Activated CD8-positive, alpha-beta memory T cell treated with anti-CD3 and anti-CD28 coated beads, Interleukin-2, amount 50 U/mL, for 4 hours (primary cell): ENCODE results near the gene GALP.
"Not testable (repeated sequence)": the region's sequence is repeated elsewhere in the genome, so short reads cannot be mapped to it uniquely, and the experiment has no call there.

Source experiments
- DNase-seq: peaks from one replicate; pipeline ENCODE4 v3.0.0-alpha.2; 2020

Gene GALP

DNA sequence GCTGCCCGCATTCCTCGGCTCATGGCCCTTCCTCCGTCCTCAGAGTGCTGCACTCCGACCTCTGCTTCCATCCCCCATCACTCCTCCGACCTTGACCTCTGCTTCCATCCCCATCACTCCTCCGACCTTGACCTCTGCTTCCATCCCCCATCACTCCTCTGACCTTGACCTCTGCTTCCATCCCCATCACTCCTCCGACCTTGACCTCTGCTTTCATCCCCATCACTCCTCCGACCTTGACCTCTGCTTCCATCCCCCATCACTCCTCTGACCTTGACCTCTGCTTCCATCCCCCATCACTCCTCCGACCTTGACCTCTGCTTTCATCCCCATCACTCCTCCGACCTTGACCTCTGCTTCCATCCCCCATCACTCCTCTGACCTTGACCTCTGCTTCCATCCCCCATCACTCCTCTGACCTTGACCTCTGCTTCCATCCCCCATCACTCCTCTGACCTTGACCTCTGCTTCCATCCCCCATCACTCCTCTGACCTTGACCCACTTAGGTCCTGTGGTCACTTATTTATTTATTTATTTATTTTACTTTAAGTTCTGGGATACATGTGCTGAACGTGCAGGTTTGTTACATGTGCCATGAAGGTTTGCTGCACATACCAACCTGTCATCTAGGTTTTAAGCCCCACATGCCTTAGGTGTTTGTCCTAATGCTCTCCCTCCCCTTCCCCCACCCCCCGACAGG, 26.7 kb upstream of the GALP start:
- DNase-seq: not testable (repeated sequence)

DNA sequence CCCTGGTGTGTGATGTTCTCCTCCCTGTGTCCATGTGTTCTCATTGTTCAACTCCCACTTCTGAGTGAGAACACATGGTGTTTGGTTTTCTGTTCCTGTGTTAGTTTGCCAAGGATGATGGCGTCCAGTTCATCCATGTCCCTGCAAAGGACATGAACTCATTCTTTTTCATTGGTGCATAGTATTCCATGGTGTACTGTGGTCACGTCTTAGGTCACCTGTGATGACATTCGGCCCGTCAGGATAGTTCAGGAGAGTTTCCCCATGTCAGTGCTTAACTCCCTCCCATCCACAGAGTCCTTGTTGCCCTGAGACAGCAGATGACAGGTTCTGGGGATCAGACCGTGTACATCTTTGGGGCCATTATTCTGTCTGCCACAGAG, 26.2 kb upstream of the GALP start:
- DNase-seq: no peak

DNA sequence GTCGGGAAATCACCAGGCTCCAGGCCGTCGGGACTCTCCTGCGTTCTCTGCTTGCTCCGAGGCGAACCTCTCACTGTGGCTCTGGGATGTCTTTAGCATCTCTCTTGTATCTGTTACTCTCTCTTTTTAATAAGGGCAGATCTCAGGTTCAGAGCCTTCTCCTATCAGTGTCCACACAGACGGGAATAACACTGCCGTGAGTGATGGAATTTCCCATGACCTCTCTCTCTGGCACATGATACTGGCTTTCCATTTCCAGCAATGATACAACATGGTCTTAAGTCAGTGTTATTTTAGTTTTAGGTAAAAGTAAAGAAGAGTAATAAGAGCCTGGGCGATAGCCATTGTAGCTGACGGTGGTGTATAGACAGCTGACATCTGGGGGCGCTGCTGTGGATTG, 25.4 kb upstream of the GALP start:
- no peak for DNase-seq

DNA sequence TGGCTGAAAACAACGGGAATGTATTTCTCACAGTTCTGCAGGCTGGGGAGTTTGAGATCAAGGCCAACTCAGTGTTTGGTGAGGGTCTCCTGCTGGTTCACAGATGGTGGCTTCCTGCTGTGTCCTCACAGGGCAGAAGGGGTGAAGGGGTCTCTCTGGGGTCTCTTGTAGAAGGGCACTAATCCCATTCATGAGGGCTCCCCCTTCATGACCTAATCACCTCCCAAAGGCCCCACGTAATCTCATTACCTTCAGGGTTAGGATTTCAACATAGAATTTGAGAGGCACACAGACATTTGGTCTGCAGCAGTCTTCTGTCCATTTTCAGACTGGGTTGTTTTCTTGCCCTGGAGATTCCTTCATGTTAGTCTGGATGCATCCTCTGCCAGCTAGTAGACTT, 23.2 kb upstream of the GALP start:
- no peak for DNase-seq

DNA sequence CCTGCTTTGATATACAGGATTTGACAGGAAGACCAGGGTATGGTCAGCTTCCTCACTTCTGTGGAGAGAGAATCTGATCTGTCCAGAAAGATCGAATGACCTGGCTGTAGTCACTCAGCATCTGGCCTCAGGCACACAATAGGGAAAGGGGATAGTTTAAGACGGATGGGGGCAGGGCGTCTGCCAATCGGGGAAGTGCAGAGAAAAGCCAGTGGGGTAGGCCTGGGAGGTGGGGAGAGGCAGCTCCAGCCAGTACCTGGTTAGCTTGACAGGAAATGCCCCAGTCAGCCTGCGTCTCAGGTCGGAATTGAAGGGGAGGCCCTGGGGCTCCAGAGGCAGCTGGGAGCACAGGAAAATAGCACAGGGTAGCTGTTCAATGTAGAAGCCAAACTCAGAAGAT, 22.3 kb upstream of the GALP start:
- DNase-seq: no peak

DNA sequence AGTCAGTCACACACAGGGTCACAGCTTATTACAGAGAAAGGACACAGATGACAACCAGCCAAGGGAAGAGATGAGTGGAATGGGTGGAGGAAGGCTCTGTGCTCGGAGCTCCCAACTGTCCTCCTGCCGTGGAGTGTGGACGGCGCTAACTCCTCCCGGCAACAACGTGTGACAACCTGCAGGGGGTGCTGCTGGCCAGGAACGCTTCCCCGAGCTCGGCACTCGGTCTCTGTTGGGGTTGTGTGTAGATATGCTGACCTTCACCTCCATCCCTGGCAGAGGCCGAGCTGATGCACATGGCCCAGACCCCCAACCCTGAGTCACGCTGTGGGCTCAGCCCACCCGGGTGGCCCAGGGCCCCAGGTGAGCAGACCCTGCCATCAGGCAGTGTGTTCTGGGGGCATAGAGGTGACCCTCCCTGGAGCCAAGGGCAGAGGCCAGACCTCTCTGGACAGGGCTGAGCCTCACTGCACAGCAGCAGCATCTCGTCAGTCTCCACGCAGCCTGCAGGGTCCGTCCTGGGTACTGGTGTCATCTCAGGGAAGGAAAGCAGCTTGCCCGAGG, 20.6 kb upstream of the GALP start:
- DNase-seq: no peak

DNA sequence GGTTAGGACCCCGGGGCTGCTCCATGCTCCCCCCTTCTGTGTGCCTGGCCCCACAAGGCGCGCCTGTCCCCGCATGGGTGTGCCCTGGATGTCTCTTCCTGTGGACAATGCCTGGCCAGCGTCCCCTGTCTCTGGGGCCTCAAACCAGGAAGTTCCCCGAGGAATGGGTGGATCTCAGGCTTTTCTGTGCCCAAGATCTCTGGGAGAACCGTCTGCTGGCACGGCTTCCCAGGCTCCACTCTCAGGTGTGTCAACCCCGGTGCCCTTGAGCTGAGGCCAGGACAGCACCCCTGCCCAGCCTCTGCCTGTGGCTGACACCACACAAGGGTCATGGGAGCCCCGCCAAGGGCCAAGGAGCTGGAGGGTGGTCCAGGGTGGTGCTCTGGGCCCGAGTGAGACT, 19.0 kb upstream of the GALP start:
- no peak for DNase-seq

DNA sequence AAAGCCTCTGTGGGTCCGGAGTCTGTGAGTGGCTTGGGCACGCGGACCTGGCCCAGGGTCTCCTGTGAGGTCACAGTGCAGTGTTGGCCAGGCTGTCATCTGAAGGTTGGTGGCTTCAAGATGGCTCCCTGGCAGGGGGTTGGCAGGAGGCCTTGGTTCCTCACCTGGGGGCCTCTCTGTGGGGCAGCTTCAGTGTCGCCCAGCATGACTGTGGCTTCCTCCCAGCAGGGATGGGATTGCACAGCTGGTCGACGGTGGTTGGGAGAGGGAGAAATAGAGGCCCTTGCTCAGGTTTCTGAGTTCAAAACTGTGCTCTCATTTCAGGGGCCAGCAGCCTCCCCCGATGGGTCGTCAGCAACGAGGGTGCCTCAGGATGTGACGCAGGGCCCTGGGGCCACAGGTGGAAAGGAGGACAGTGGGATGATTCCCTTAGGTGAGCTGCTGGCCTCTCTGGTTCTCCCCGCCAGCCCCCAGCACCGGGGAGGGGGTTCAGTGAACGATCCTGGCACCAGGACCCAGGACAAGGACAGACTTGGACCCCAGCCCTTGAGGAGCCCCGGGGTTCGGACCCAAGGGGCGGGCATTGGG, 17.5 kb upstream of the GALP start:
- no peak for DNase-seq

DNA sequence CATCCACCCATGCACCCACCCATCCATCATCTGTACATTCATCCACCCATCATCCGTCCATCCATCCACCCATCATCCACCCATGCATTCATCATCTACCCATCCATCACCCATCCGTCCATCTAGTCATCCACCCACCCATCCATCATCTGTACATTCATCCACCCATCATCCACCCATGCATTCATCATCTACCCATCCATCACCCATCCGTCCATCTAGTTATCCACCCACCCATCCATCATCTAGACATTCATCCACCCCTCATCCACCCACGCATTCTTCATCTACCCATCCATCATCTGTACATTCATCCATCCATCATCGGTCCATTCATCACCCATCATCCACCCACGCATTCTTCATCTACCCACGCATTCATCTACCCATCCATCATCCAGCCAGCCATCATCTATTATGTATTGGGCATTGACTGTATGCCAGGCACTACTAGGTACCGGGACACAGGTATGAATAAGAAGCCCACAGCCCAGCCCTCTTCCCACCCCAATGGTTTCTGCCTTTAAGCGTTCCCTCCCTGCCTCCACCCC, 16.7 kb upstream of the GALP start:
- DNase-seq: no peak

DNA sequence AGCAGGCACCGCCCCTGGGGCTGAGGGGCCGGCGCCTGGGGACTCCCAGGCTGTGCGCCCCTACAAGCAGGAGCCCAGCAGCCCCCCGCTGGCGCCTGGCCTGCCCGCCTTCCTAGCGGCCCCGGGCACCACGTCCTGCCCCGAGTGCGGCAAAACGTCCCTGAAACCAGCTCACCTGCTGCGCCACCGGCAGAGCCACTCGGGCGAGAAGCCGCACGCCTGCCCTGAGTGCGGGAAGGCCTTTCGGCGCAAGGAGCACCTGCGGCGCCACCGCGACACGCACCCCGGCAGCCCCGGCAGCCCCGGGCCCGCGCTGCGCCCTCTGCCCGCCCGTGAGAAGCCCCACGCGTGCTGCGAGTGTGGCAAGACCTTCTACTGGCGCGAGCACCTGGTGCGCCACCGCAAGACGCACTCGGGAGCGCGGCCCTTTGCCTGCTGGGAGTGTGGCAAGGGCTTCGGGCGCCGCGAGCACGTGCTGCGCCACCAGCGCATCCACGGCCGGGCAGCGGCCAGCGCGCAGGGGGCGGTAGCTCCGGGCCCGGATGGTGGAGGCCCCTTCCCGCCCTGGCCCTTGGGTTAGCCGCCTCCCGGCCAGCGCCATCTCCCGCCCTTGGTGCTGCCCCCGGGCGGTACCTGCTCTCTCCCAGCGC, 16.1 kb upstream of the GALP start:
- no peak for DNase-seq

DNA sequence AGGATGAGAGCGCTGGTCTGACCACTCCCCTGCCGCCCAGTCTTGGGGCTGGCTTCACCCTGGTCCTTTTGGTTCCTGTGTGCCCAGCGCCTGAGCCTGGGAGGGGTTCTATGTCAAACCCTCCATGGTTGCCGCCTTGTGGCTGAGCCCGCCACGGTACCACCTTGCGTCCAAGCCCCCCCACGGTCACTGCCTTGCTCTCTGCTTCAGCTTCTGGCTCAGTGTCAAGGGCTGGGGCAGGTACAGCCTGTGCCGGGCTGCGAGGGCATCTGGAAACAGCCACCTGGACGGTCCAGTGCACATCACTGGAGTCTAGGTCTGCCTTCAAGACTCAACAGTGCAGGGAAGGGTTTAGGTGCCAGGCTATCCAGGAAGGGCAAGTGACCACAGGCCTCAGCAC, 14.3 kb upstream of the GALP start:
- no peak for DNase-seq

DNA sequence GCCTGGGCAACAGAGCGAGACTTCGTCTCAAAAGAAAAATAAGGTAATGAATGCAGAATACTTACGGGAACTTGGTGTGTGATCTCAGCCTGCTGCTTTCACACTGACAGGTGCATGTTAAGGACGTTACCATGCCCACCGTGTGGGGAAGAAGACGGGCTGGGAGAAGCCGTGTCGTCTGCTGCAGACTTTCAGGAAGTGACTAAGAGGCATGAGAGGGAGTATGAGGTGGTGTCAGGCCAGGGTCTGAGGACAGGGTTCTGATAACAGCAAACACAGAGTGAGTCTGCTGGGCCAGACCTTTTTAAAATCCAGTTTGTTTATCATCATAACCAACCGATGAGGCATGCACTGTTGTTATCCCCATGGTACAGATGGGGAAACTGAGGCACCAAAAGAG, 13.6 kb upstream of the GALP start:
- no peak for DNase-seq

DNA sequence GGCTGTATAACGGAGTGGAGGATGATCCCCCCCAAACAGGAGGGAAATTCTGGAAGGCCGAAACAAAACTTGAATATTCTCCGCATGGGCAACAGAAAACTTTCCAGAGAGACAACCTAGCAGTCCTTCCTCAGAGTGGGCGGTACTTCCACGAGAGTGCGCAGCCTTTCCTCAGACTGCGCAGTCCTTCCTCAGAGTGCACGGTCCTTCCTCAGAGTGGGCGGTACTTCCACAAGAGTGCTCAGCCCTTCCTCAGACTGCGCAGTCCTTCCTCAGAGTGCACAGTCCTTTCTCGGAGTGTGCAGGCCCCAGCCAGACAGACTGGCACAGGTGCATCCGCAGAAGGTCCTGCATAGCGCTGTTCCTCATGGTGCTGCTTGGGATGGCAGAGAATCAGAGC, 12.7 kb upstream of the GALP start:
- DNase-seq: no peak

DNA sequence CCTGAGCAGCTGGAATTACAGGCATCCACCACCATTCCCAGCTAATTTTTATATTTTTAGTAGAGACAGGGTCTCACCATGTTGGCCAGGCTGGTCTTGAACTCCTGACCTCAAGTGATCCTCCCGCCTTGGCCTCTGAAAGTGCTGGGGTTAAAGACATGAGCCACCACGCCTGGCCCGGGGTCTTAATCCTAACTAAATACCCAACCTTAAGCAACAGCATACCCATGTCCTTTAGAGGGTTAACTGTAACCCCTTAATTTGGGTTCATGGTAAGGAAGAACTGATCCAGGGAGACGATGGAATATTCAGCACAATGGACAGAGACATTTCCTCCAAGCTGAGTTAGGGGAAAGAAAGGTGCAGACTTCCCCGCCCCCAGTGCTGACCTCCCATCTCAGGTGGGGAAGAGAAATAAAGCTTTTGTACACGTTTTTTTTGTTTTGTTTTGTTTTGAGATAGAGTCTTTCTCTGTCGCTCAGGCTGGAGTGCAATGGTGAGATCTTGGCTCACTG, 8.7 kb upstream of the GALP start:
- no peak for DNase-seq

DNA sequence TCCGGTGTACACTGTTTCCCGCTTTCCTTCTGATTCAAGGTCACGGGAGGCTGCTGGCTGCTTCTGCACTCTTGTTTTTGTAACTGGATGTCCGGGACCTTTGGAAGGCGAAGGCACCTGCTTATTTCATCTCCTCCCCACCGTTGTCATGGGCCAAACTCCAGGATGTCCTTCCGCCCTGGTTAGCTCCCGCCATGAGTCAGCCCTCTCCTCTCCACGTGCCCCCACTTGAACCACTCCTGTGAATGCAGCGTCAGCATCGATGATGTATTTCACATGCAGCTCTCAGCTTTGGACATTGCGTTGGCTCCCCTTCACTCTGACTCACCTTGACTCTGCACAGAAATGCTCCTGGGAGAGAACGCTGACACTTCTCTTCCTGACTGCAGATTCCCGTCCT, 5.5 kb upstream of the GALP start:
- DNase-seq: no peak

DNA sequence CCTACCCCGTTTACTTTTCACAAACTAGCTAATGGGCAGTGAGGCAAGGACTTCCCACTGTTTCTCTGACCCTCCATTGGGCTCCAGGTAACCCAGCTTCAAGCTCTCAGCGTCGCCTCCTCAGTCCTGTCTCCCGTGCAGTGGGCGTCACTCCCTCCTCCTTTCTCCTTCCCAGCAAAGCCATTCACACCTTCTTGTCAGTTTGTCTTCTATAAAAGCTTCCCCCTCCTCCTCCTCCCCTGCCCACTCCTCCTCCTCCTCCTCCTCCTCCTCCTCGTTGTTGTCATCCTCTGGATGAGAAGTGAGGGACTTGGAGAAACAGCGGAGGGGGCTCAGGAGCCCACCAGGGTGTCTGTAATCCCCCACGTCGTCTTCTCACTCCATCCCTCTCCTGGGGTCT, 1.7 kb upstream of the GALP start:
- no peak for DNase-seq

DNA sequence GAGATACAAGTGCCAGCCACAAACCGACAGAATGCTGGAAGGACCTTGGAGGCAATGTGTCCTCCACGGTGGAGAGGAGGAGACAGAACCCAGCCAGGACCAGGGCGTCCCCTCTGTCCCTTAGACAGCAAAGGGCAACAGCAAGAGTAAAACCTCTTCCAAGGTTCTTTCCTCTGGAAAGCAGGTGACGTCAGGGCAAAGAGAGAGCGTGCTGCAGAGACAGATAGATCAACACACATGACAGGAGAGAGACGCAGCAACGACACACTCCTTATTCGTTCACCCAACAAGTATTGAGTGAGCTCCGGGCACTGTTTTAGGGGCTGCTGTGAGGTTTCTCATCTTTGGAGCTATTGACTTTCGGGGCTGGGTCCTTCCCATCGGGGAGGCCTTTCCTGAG, 1.3 kb upstream of the GALP start:
- no peak for DNase-seq

DNA sequence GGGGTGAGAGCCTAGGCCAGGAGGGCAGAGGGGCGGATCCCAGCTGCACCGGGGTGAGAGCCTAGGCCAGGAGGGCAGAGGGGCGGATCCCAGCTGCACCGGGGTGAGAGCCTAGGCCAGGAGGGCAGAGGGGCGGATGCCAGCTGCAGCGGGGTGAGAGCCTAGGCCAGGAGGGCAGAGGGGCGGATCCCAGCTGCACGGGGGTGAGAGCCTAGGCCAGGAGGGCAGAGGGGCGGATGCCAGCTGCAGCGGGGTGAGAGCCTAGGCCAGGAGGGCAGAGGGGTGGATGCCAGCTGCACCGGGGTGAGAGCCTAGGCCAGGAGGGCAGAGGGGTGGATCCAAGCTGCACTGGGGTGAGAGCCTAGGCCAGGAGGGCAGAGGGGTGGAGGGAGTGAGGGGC, 502 bp downstream of the GALP start:
- not testable (repeated sequence) for DNase-seq

DNA sequence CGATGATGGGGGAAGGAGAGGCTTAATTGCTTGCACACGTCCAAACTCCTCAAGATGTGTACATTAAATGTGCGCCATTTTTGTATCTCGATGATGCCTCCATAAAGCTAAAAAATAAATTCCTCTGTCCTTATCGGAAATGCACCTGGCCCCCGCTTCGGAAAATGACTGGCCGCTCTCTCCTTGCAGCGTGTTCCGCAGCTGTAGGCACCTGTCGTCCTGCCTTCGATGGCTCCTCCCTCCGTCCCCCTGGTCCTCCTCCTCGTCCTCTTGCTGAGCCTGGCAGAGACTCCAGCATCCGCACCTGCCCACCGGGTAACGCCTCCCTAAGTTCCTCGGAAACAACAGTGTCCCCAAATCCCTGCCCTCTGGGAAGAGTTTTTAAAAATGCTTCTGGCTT, 1.1 kb downstream of the GALP start:
- DNase-seq: no peak

DNA sequence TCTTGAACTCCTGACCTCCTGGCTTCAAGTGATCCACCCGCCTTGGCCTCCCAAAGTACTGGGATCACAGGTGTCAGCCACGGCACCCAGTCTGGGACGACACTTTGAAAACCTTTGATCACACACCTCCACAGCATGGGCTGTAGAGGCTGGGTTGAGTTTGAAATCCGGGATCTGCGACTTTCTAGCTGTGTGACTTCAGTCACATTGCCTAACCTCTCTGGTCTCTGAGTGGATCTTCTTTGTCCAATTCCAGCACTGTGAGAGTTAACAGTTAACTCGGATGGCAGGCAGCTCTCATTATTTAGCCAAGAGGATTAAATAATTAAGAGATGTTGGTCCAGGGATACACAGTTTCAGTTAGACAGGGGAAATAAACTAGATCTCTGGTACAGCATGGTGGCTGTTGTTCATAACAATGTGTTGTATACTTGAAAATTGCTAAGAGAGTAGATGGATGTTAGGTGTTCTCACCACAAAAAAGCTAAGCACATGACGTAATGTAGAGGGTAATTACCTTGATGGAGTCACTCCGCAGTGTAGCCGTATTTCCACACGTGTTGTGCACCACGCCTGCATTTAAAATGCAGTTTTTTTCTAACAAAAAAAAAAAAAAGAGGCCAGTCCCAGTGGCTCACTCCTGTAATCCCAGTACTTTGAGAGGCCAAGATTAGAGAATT, 1.9 kb downstream of the GALP start:
- DNase-seq: no peak

DNA sequence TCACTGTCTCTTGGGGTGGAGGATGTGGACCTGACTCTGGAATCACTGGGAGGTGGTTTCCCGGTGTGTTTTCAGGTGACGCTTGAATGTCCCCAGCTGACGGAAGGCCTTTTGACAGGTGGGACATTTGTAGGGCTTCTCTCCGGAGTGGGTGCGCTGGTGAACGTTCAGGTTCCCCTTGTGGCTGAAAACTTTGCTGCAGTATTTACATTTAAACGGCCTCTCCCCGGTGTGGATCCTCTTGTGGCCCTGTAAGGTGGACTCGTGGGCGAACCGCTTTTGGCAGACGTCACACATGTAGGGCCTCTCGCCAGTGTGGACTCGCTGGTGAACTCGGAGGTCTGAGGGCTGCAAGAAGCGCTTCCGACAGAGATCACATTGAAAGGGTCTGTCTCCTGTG, 14.0 kb downstream of the GALP start:
- DNase-seq: no peak

DNA sequence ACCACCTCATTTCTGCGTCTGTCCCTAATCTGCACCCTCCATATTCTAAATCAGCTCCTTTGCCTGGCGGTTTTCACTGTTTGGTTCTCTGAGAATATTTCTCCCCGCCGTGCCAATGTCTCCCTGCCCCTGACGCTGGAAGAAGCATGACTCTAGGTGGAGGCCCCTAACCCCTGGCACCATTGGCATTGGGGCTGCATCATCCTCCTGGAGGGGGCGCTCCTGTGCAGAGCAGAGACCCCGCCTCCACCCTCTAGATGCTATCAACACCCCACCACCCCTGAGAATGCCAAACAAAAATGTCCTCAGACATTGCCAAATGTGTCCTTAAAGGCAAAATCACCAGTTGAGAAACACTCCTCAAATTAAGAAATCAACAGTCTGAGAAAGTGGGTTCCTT, 15.3 kb downstream of the GALP start:
- DNase-seq: no peak

DNA sequence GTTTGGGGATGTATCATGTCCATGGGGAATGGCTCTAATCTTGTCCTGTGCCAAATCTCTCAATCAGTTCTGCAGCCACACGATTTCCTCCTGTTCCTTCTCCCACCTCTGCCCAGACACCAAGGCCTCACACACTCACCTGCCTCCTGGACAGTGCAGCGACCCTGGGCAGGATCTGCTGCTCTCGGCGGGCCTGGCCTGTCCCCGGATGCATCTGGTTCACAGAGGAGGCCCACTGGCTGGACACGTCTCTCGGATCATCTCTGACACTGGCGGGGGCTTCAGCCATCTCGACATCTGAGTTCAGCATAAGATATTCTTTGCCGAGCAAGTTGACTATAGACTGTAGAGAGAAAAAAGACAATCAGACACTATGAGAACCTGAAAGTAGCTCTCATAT, 15.9 kb downstream of the GALP start:
- DNase-seq: no peak
